ENCODE results near the gene TARS1. TPM values are rescaled to one million over a fixed set of nuclear protein-coding genes. Genes with fewer than 3 reads are reported as not detected.

The TARS1 gene
- total RNA-seq, 2 donors from 2014 or later: 41.2 to 74.1 TPM

- Histone ChIP-seq H3K9me3 (no peaks in the 10 kb centered on the region), H3K27me3 (replicated peaks; ENCODE audit: insufficient read depth) (no peaks in the 10 kb centered on the region), H3K27ac (no peak overlapping the region), H3K36me3 (no peaks in the 10 kb centered on the region), H3K4me3 (no peak overlapping the region), H3K4me1 (ENCODE audit: control insufficient read depth in 1 of 2, low read depth in 2 of 2) (no peaks in the 10 kb centered on the region)
- DNase-seq (ENCODE audit: low spot score): no peak
- TF ChIP-seq, protein P1, sequence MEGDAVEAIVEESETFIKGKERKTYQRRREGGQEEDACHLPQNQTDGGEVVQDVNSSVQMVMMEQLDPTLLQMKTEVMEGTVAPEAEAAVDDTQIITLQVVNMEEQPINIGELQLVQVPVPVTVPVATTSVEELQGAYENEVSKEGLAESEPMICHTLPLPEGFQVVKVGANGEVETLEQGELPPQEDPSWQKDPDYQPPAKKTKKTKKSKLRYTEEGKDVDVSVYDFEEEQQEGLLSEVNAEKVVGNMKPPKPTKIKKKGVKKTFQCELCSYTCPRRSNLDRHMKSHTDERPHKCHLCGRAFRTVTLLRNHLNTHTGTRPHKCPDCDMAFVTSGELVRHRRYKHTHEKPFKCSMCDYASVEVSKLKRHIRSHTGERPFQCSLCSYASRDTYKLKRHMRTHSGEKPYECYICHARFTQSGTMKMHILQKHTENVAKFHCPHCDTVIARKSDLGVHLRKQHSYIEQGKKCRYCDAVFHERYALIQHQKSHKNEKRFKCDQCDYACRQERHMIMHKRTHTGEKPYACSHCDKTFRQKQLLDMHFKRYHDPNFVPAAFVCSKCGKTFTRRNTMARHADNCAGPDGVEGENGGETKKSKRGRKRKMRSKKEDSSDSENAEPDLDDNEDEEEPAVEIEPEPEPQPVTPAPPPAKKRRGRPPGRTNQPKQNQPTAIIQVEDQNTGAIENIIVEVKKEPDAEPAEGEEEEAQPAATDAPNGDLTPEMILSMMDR (IDR thresholded peaks at IDR 0.05): no peak
- no peak for ATAC-seq (ENCODE audit: insufficient number of reproducible peaks, low FRiP score, low read depth)
Observed at GRCh38 chr5:33417632-33418031, 23.1 kb upstream of the TARS1 start.

DNA sequence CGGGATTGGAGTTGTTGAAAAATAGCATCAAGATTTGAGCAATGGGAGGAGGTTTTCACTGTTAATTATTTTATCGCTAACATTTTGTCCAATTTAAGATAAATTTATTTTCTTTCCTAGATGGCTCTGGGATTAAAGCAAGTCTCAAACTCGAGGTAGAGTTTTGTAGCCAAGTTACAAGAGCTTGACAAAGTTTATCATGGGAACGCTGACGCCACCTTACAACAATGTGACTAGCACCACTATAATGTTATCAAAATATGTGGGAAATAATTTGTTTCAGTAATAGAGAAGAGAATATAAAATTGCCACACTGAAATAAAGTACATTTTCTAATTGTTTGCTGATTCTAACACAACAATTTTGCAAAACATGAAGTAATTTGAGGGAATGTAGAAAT lies 19.8 kb upstream of the TARS1 start:
- no peak for ATAC-seq (ENCODE audit: insufficient number of reproducible peaks, low FRiP score, low read depth)
- TF ChIP-seq, protein P1 (IDR thresholded peaks at IDR 0.05): no peak
- Histone ChIP-seq H3K9me3 (no peaks in the 10 kb centered on the region), H3K4me3 (no peak overlapping the region), H3K27ac (peak overlapping the region in 1 of 2 donors; percentile 49), H3K27me3 (replicated peaks; ENCODE audit: insufficient read depth) (no peaks in the 10 kb centered on the region), H3K36me3 (no peaks in the 10 kb centered on the region), H3K4me1 (ENCODE audit: control insufficient read depth in 1 of 2, low read depth in 2 of 2) (no peaks in the 10 kb centered on the region)
- DNase-seq (ENCODE audit: low spot score): no peak

DNA sequence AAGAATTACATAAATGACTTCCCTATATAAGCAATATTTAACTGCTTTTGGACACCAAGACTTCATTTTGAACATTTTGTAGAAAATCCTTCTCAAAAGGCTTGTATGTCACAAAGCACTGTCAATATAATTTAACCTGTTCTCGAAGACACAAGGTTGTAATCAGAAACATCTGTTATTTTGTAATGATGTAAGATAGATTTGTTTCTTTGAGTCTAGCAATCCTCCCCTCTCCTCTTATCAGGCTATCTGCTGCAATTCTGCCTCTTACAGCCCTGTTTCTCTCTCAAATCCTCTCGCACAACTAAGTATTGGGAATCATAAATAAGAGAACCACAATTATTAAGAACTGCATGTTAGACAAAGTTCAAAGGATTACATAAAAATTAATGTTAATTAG lies 18.6 kb upstream of the TARS1 start:
- Histone ChIP-seq H3K27me3 (replicated peaks; ENCODE audit: insufficient read depth) (no peaks in the 10 kb centered on the region), H3K4me3 (no peak overlapping the region), H3K4me1 (ENCODE audit: control insufficient read depth in 1 of 2, low read depth in 2 of 2) (no peaks in the 10 kb centered on the region), H3K27ac (peak overlapping the region in 1 of 2 donors; percentile 49), H3K9me3 (no peaks in the 10 kb centered on the region), H3K36me3 (no peaks in the 10 kb centered on the region)
- DNase-seq (ENCODE audit: low spot score) (no peak), ATAC-seq (ENCODE audit: insufficient number of reproducible peaks, low FRiP score, low read depth) (no peak)
- TF ChIP-seq, protein P1 (IDR thresholded peaks at IDR 0.05): no peak

GRCh38 chr5:33423018-33423630 lies 17.6 kb upstream of the TARS1 start:
- H3K27ac ChIP-seq: no peak overlapping the region
- no peaks in the 10 kb centered on the region for H3K9me3 ChIP-seq
- TF ChIP-seq, protein P1 (IDR thresholded peaks at IDR 0.05): peak; percentile 47
- H3K4me1 ChIP-seq (ENCODE audit: control insufficient read depth in 1 of 2, low read depth in 2 of 2): no peaks in the 10 kb centered on the region
- H3K36me3 ChIP-seq: no peaks in the 10 kb centered on the region
- H3K27me3 ChIP-seq (replicated peaks; ENCODE audit: insufficient read depth): no peaks in the 10 kb centered on the region
- no peak overlapping the region for H3K4me3 ChIP-seq
- ATAC-seq (ENCODE audit: insufficient number of reproducible peaks, low FRiP score, low read depth) (no peak), DNase-seq (ENCODE audit: low spot score) (no peak)

- Histone ChIP-seq H3K36me3 (no peaks in the 10 kb centered on the region), H3K27ac (no peak overlapping the region), H3K9me3 (no peaks in the 10 kb centered on the region), H3K4me3 (no peak overlapping the region), H3K27me3 (replicated peaks; ENCODE audit: insufficient read depth) (no peaks in the 10 kb centered on the region), H3K4me1 (ENCODE audit: control insufficient read depth in 1 of 2, low read depth in 2 of 2) (no peaks in the 10 kb centered on the region)
- ATAC-seq (ENCODE audit: insufficient number of reproducible peaks, low FRiP score, low read depth) (no peak), DNase-seq (ENCODE audit: low spot score) (no peak)
- TF ChIP-seq, protein P1 (IDR thresholded peaks at IDR 0.05): no peak
Observed at GRCh38 chr5:33425314-33425713, 15.5 kb upstream of the TARS1 start.
